Measurements from ENCODE around the gene PRIM2.
"Not testable (repeated sequence)": the region's sequence is repeated elsewhere in the genome, so short reads cannot be mapped to it uniquely, and the experiment has no call there.

PRIM2 gene

GRCh38 chr6:57502387-57502786 lies 185.0 kb downstream of the PRIM2 start:
- not testable (repeated sequence) for H3K79me2 ChIP-seq (ENCODE audit: insufficient read depth, low read length); H3K36me3 ChIP-seq (ENCODE audit: insufficient read depth, low read length); H2AFZ ChIP-seq (ENCODE audit: low read length); H3F3A ChIP-seq (ENCODE audit: insufficient read depth, low read length); H3K9me2 ChIP-seq (ENCODE audit: low read depth, low read length); H3K4me2 ChIP-seq (ENCODE audit: low read length); H3K27me3 ChIP-seq (ENCODE audit: insufficient read depth, low read length); H3K9ac ChIP-seq (ENCODE audit: low read length); H3K27ac ChIP-seq (ENCODE audit: low read depth, low read length, poor library complexity, severe bottlenecking); H3K4me1 ChIP-seq (ENCODE audit: insufficient read depth, low read length, severe bottlenecking); H4K20me1 ChIP-seq (ENCODE audit: insufficient read depth, low read length); H3K9me3 ChIP-seq (ENCODE audit: low read length); H3K4me3 ChIP-seq (ENCODE audit: low read depth, low read length, poor library complexity, severe bottlenecking)

DNA sequence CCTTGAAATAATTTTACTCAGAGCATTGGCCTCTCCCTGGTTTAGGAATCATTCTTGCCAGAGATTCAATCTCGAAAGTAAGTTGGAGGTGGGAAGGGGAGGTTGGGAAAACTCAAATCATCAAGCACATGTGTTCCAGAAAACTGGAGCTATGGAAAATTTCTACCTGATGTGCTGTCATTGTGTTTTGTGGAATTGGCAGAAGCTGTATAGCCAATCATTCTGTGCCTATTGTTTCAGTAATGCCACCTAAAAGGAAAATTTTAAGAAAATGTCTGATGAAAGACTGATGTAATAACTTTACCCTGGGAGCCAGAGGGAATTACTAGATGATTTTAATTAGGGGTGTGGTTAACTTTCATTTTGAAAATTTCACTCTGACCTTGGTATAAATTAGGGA lies 187.8 kb downstream of the PRIM2 start:
- H3K9ac ChIP-seq (ENCODE audit: low read length); H3K9me2 ChIP-seq (ENCODE audit: low read depth, low read length); H3K36me3 ChIP-seq (ENCODE audit: insufficient read depth, low read length); H3K4me2 ChIP-seq (ENCODE audit: low read length); H4K20me1 ChIP-seq (ENCODE audit: insufficient read depth, low read length); H3K27ac ChIP-seq (ENCODE audit: low read depth, low read length, poor library complexity, severe bottlenecking); H3K4me1 ChIP-seq (ENCODE audit: insufficient read depth, low read length, severe bottlenecking); H3K79me2 ChIP-seq (ENCODE audit: insufficient read depth, low read length); H3K27me3 ChIP-seq (ENCODE audit: insufficient read depth, low read length); H3K4me3 ChIP-seq (ENCODE audit: low read depth, low read length, poor library complexity, severe bottlenecking); H3F3A ChIP-seq (ENCODE audit: insufficient read depth, low read length); H3K9me3 ChIP-seq (ENCODE audit: low read length); H2AFZ ChIP-seq (ENCODE audit: low read length): not testable (repeated sequence)

DNA sequence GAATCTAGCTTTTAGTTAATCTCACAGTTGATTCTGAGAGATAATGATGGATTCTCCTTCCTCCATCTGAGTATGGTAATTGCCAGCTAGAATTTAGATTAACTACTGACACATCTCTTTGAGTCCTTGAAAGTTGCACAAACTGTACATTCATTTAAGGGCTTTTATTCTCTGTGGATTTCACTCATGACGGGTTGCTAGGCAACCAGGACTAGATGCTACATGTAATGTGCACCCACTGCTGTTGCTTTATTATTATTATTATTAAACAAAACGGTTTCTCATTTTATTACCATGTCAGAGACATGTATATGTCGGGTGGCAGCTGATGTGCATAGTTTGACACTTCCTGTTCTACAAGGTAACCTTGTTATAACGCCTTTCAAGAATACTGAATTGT lies 193.0 kb downstream of the PRIM2 start:
- H3K79me2 ChIP-seq (ENCODE audit: insufficient read depth, low read length); H4K20me1 ChIP-seq (ENCODE audit: insufficient read depth, low read length); H3K9me3 ChIP-seq (ENCODE audit: low read length); H3K4me2 ChIP-seq (ENCODE audit: low read length); H3K36me3 ChIP-seq (ENCODE audit: insufficient read depth, low read length); H3K9ac ChIP-seq (ENCODE audit: low read length); H3K4me1 ChIP-seq (ENCODE audit: insufficient read depth, low read length, severe bottlenecking); H3F3A ChIP-seq (ENCODE audit: insufficient read depth, low read length); H3K27ac ChIP-seq (ENCODE audit: low read depth, low read length, poor library complexity, severe bottlenecking); H3K4me3 ChIP-seq (ENCODE audit: low read depth, low read length, poor library complexity, severe bottlenecking); H3K9me2 ChIP-seq (ENCODE audit: low read depth, low read length); H2AFZ ChIP-seq (ENCODE audit: low read length); H3K27me3 ChIP-seq (ENCODE audit: insufficient read depth, low read length): not testable (repeated sequence)

DNA sequence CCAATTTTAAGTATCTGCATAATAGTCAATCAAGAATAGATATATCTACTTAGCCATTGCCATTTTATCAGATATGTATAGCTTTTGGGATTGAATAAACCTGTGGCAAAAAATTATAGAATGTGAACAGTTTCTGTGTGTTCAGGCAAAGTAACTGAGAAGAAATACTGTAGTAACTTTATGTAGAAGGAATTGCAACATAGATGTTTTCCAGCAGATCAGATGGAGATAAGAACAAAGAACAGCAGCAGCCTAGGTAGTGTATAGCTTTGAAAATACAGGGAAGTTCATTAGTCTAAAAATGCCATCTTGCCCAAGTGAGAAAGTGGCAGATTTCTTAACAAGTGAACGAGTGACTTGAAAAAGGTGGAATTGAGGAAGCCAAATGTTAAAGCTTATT lies 197.7 kb downstream of the PRIM2 start:
- H3K36me3 ChIP-seq (ENCODE audit: insufficient read depth, low read length); H3K9me2 ChIP-seq (ENCODE audit: low read depth, low read length); H3K79me2 ChIP-seq (ENCODE audit: insufficient read depth, low read length); H4K20me1 ChIP-seq (ENCODE audit: insufficient read depth, low read length); H3F3A ChIP-seq (ENCODE audit: insufficient read depth, low read length); H3K9ac ChIP-seq (ENCODE audit: low read length); H3K27ac ChIP-seq (ENCODE audit: low read depth, low read length, poor library complexity, severe bottlenecking); H2AFZ ChIP-seq (ENCODE audit: low read length); H3K4me1 ChIP-seq (ENCODE audit: insufficient read depth, low read length, severe bottlenecking); H3K4me3 ChIP-seq (ENCODE audit: low read depth, low read length, poor library complexity, severe bottlenecking); H3K27me3 ChIP-seq (ENCODE audit: insufficient read depth, low read length); H3K9me3 ChIP-seq (ENCODE audit: low read length); H3K4me2 ChIP-seq (ENCODE audit: low read length): not testable (repeated sequence)

DNA sequence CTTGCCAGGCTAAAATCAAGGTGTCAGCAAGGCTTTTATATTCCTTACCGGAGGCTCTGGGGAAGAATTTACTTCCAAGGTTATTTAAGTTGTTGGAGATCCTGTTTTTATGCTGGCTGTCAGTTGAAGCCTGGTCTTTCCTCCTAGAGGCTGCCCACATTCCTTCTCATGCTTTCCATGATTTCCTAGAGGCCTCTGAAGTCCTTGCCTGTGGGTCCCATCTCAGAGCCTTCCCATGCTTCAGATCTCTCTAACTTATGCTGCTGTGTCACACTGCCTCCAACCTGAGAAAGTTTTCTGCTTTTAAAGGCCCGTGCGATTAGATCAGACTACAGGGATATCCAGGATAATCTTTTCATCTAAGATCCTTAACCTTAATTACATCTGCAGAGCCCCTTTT lies 198.4 kb downstream of the PRIM2 start:
- H3K4me3 ChIP-seq (ENCODE audit: low read depth, low read length, poor library complexity, severe bottlenecking); H3K9me3 ChIP-seq (ENCODE audit: low read length); H3K36me3 ChIP-seq (ENCODE audit: insufficient read depth, low read length); H4K20me1 ChIP-seq (ENCODE audit: insufficient read depth, low read length); H3K27me3 ChIP-seq (ENCODE audit: insufficient read depth, low read length); H3K9me2 ChIP-seq (ENCODE audit: low read depth, low read length); H3K9ac ChIP-seq (ENCODE audit: low read length); H2AFZ ChIP-seq (ENCODE audit: low read length); H3K79me2 ChIP-seq (ENCODE audit: insufficient read depth, low read length); H3F3A ChIP-seq (ENCODE audit: insufficient read depth, low read length); H3K27ac ChIP-seq (ENCODE audit: low read depth, low read length, poor library complexity, severe bottlenecking); H3K4me1 ChIP-seq (ENCODE audit: insufficient read depth, low read length, severe bottlenecking); H3K4me2 ChIP-seq (ENCODE audit: low read length): not testable (repeated sequence)

GRCh38 chr6:57516776-57517175 lies 199.3 kb downstream of the PRIM2 start:
- not testable (repeated sequence) for H3F3A ChIP-seq (ENCODE audit: insufficient read depth, low read length); H3K9me2 ChIP-seq (ENCODE audit: low read depth, low read length); H3K27ac ChIP-seq (ENCODE audit: low read depth, low read length, poor library complexity, severe bottlenecking); H3K9ac ChIP-seq (ENCODE audit: low read length); H3K4me1 ChIP-seq (ENCODE audit: insufficient read depth, low read length, severe bottlenecking); H3K27me3 ChIP-seq (ENCODE audit: insufficient read depth, low read length); H2AFZ ChIP-seq (ENCODE audit: low read length); H3K9me3 ChIP-seq (ENCODE audit: low read length); H3K79me2 ChIP-seq (ENCODE audit: insufficient read depth, low read length); H4K20me1 ChIP-seq (ENCODE audit: insufficient read depth, low read length); H3K4me3 ChIP-seq (ENCODE audit: low read depth, low read length, poor library complexity, severe bottlenecking); H3K36me3 ChIP-seq (ENCODE audit: insufficient read depth, low read length); H3K4me2 ChIP-seq (ENCODE audit: low read length)

DNA sequence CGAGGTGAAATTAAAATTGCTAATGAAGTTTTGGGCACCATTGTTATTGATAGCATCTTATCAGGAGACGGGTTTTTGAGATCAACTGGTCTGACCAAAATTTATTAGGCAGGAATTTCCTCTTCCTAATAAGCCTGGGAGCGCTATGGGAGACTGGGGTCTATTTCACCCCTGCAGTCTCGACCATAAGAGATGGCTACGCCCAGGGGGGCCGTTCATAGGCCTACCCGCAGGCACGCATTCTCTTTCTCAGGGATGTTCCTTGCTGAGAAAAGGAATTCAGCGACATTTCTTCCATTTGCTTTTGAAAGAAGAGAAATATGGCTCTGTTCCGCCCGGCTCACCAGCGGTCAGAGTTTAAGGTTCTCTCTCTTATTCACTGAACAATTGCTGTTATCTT lies 201.8 kb downstream of the PRIM2 start:
- not testable (repeated sequence) for H4K20me1 ChIP-seq (ENCODE audit: insufficient read depth, low read length); H3K79me2 ChIP-seq (ENCODE audit: insufficient read depth, low read length); H3K4me1 ChIP-seq (ENCODE audit: insufficient read depth, low read length, severe bottlenecking); H3K36me3 ChIP-seq (ENCODE audit: insufficient read depth, low read length); H3K9me3 ChIP-seq (ENCODE audit: low read length); H2AFZ ChIP-seq (ENCODE audit: low read length); H3K9me2 ChIP-seq (ENCODE audit: low read depth, low read length); H3K27me3 ChIP-seq (ENCODE audit: insufficient read depth, low read length); H3K4me3 ChIP-seq (ENCODE audit: low read depth, low read length, poor library complexity, severe bottlenecking); H3K27ac ChIP-seq (ENCODE audit: low read depth, low read length, poor library complexity, severe bottlenecking); H3F3A ChIP-seq (ENCODE audit: insufficient read depth, low read length); H3K4me2 ChIP-seq (ENCODE audit: low read length); H3K9ac ChIP-seq (ENCODE audit: low read length)

DNA sequence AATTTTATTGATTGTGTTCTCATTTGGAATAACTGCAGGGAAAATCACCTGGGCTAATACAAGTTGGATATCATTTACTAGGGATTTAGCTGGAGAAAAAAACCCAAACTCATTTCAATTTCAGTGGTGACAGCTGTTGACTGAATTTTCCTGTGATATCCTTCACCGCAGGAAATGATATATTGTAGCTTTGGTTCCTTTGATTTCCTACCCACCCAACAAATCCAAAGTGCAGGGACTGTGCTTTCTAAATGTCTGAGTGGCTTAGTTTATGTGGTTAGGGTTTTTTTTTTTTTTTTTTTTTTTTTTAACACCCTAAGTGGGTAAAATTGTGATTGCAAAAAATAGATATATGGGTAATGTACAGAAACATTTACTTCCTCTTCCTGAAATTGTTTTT lies 203.7 kb downstream of the PRIM2 start:
- H3K36me3 ChIP-seq (ENCODE audit: insufficient read depth, low read length); H3K9me2 ChIP-seq (ENCODE audit: low read depth, low read length); H2AFZ ChIP-seq (ENCODE audit: low read length); H3K9ac ChIP-seq (ENCODE audit: low read length); H3K27ac ChIP-seq (ENCODE audit: low read depth, low read length, poor library complexity, severe bottlenecking); H3K4me3 ChIP-seq (ENCODE audit: low read depth, low read length, poor library complexity, severe bottlenecking); H3K27me3 ChIP-seq (ENCODE audit: insufficient read depth, low read length); H3K9me3 ChIP-seq (ENCODE audit: low read length); H4K20me1 ChIP-seq (ENCODE audit: insufficient read depth, low read length); H3F3A ChIP-seq (ENCODE audit: insufficient read depth, low read length); H3K4me1 ChIP-seq (ENCODE audit: insufficient read depth, low read length, severe bottlenecking); H3K79me2 ChIP-seq (ENCODE audit: insufficient read depth, low read length); H3K4me2 ChIP-seq (ENCODE audit: low read length): not testable (repeated sequence)
